ENCODE data around the gene C11orf98. TPM values are rescaled to one million over a fixed set of nuclear protein-coding genes. Genes with fewer than 3 reads are reported as not detected.
A peak's percentile ranks its signal among the peaks of the same experiment; 100 is the strongest.

The C11orf98 gene
- total and polyA plus RNA-seq, 2 of the 13 experiments (the other 11 are each of a cell fraction or from before 2014, with no cell fraction given): 30.4 to 91.8 TPM

- peaks cover 6% of the 10 kb centered on the region; the same call in 1 of the 2 replicates for H4K20me1 ChIP-seq (ENCODE audit: insufficient read depth, low read length)
- H3K27me3 ChIP-seq (ENCODE audit: control insufficient read depth in 1 of 2, insufficient read depth in 2 of 2, low read length in 2 of 2): no peaks in the 10 kb centered on the region
- POLR2A ChIA-PET: interaction anchor here (1.4 kb wide), 1 partner anchor 44 kb away, joined by 4 read pairs; the partner anchor contains the start of gene ZBTB3
- DNase-seq (ENCODE audit: low spot score) (no peak), FAIRE-seq (no peak), ATAC-seq (no peak)
- H3K4me2 ChIP-seq (ENCODE audit: low read depth, low read length): no peak overlapping the region
- CTCF ChIA-PET (ENCODE audit: low intra/inter-chr PET ratio, low total read pairs): no interaction called here
- H3K79me2 ChIP-seq (ENCODE audit: insufficient read depth, low read length): no peaks in the 10 kb centered on the region
- peaks cover 12 to 53% of the 10 kb centered on the region in 2 experiments for H3K36me3 ChIP-seq (replicated peaks in 1 of 2; ENCODE audit: control insufficient read depth in 1 of 2, insufficient read depth in 2 of 2, low read length in 2 of 2)
- H3K4me1 ChIP-seq (ENCODE audit: insufficient read depth, low read length): peaks cover 18% of the 10 kb centered on the region
- no peak overlapping the region for H2AFZ ChIP-seq (ENCODE audit: low read length)
- H3K27ac ChIP-seq (ENCODE audit: extremely low read length, insufficient read depth, low read length): no peak overlapping the region
- no peak overlapping the region for H3K9ac ChIP-seq (ENCODE audit: insufficient read depth, low read depth, low read length)
- BruUV-seq (replicated peaks): no TSS peak
- no peak overlapping the region for H3K4me3 ChIP-seq (replicated peaks in 1 of 3; ENCODE audit: insufficient read depth in 1 of 3, low read depth in 2 of 3, low read length in 3 of 3)
- in situ Hi-C loops (cut with HindIII; ENCODE audit: extremely low pct_ligation_motif_present, low pct_unique_long_range_greater_than_20kb) (loop anchor here (10.0 kb wide), 1 partner anchor 315 kb away; no protein-coding TSS in a partner anchor), intact Hi-C loops (cut with micrococcal nuclease; ENCODE audit: unreplicated experiment) (no loop called here)
- H3K9me3 ChIP-seq (ENCODE audit: low read length): no peaks in the 10 kb centered on the region
- 98% methylated on average over 47 of the region's 47 CpGs for WGBS (ENCODE audit: low lambda C conversion rate)
- TF ChIP-seq RBFOX2 (IDR thresholded peaks at IDR 0.05; ENCODE audit: low read depth, low read length): peak; percentile 59; the same call in 1 of the 2 replicates
- no peak for TF ChIP-seq MATR3 (CRISPR knock-in tag; IDR thresholded peaks at IDR 0.05)
- no peak for TF ChIP-seq ZNF678 (CRISPR knock-in tag; IDR thresholded peaks at IDR 0.05)
- no peak for TF ChIP-seq ZNF746 (CRISPR knock-in tag; IDR thresholded peaks at IDR 0.05)
- TF ChIP-seq ZNF841 (CRISPR knock-in tag; IDR thresholded peaks at IDR 0.05; ENCODE audit: borderline replicate concordance): no peak
- no peak for TF ChIP-seq NFRKB (IDR thresholded peaks at IDR 0.05)
- no peak for TF ChIP-seq ZNF652 (CRISPR knock-in tag; IDR thresholded peaks at IDR 0.05; ENCODE audit: borderline replicate concordance, low read depth)
- TF ChIP-seq KLF15 (CRISPR knock-in tag; IDR thresholded peaks at IDR 0.05; ENCODE audit: borderline replicate concordance): no peak
- TF ChIP-seq ARHGAP35 (CRISPR knock-in tag; IDR thresholded peaks at IDR 0.05; ENCODE audit: borderline replicate concordance): no peak
- no peak for TF ChIP-seq NONO (IDR thresholded peaks at IDR 0.05)
- 0 out of 2 replicates have a peak, but pooled peaks have one; percentile 21 for TF ChIP-seq NONO (CRISPR knock-in tag; conservative IDR thresholded peaks at IDR 0.05)
- TF ChIP-seq ZNF660 (CRISPR knock-in tag; IDR thresholded peaks at IDR 0.05; ENCODE audit: borderline replicate concordance, low read depth): no peak
- TF ChIP-seq KDM6A (CRISPR knock-in tag; IDR thresholded peaks at IDR 0.05; ENCODE audit: low read depth): no peak
- peak; percentile 55 for TF ChIP-seq YY1 (IDR thresholded peaks at IDR 0.05; ENCODE audit: insufficient read depth, insufficient replicate concordance, low read depth, low read length)
- TF ChIP-seq ZNF549 (CRISPR knock-in tag; IDR thresholded peaks at IDR 0.05): no peak
- TF ChIP-seq RFXANK (CRISPR knock-in tag; IDR thresholded peaks at IDR 0.05): no peak
- no peak for TF ChIP-seq RNF219 (CRISPR knock-in tag; IDR thresholded peaks at IDR 0.05)
- peak; percentile 92 for TF ChIP-seq AGO2 (optimal IDR thresholded peaks at IDR 0.05; ENCODE audit: low read depth, low read length)
- no peak for TF ChIP-seq LCORL (IDR thresholded peaks at IDR 0.05)
- no peak for TF ChIP-seq LCORL (CRISPR knock-in tag; IDR thresholded peaks at IDR 0.05)
- no peak for TF ChIP-seq KAT2B (IDR thresholded peaks at IDR 0.05; ENCODE audit: borderline replicate concordance, low read depth, low read length)
- TF ChIP-seq ZBTB1 (CRISPR knock-in tag; IDR thresholded peaks at IDR 0.05; ENCODE audit: borderline replicate concordance): no peak
- TF ChIP-seq ZNF558 (CRISPR knock-in tag; IDR thresholded peaks at IDR 0.05; ENCODE audit: borderline replicate concordance): no peak
- TF ChIP-seq ZNF33B (CRISPR knock-in tag; IDR thresholded peaks at IDR 0.05): no peak
- TF ChIP-seq THAP7 (CRISPR knock-in tag; IDR thresholded peaks at IDR 0.05): no peak
These were observed 44.4 kb upstream of the C11orf98 start for GRCh38 chr11:62709247-62710000.

Measured in HepG2 (cell line).